Natural killer cell (primary cell): ENCODE data around the gene PFKFB3. TPM values are rescaled to one million over a fixed set of nuclear protein-coding genes. Genes with fewer than 3 reads are reported as not detected.

Experiments used
- ATAC-seq, 3 donors: fragments of 150-1000 bp in 2 of 3; fragments of 200-7000 bp in 1 of 3; cut with Tn5 transposase; 1 replicate in 1 of 3; 2 replicates in 2 of 3; pipeline ENCODE4 v1.10.0; 2021; ENCODE audit warnings: mild to moderate bottlenecking in 2 of 3, moderate library complexity in 2 of 3
- DNase-seq, 2 donors: peaks; one replicate each; pipeline versions ENCODE4 v3.0.0 to v3.0.0-alpha.2; 2013 to 2021; ENCODE audit warnings: mixed read lengths in 1 of 2
- H3K27ac ChIP-seq: one replicate; pipeline ENCODE4 v1.5.1; 2013; ENCODE audit warnings: mild to moderate bottlenecking, low read length
- H3K27me3 ChIP-seq: one replicate; pipeline ENCODE4 v1.6.1; 2013; ENCODE audit warnings: low read length; ENCODE audit not compliant: control insufficient read depth, insufficient read depth
- H3K36me3 ChIP-seq: one replicate; pipeline ENCODE4 v1.6.1; 2013; ENCODE audit warnings: low read length; ENCODE audit not compliant: control insufficient read depth, insufficient read depth
- H3K4me1 ChIP-seq: one replicate; pipeline ENCODE4 v1.6.1; 2013; ENCODE audit warnings: low read length; ENCODE audit not compliant: control insufficient read depth, insufficient read depth
- H3K4me3 ChIP-seq: one replicate; pipeline ENCODE4 v1.5.1; 2013; ENCODE audit warnings: low read length
- H3K9me3 ChIP-seq: one replicate; pipeline ENCODE4 v1.6.1; 2013; ENCODE audit warnings: low read length; ENCODE audit not compliant: control insufficient read depth, insufficient read depth
- H3K27ac Mint-ChIP-seq, 2 donors: one replicate each; pipeline ENCODE4 v1.8.0; 2022; ENCODE audit warnings: mild to moderate bottlenecking in 2 of 2, mixed read lengths in 2 of 2, moderate library complexity in 1 of 2
- H3K27me3 Mint-ChIP-seq, 2 donors: one replicate each; pipeline ENCODE4 v1.8.0; 2022; ENCODE audit warnings: low read depth in 2 of 2, mixed read lengths in 2 of 2
- H3K36me3 Mint-ChIP-seq: one replicate; pipeline ENCODE4 v1.8.0; 2022; ENCODE audit warnings: mixed read lengths
- H3K4me1 Mint-ChIP-seq, 2 donors: one replicate each; pipeline ENCODE4 v1.8.0; 2022; ENCODE audit warnings: mixed read lengths in 2 of 2
- H3K4me3 Mint-ChIP-seq: one replicate; pipeline ENCODE4 v1.8.0; 2022; ENCODE audit warnings: mild to moderate bottlenecking, moderate library complexity, mixed read lengths
- H3K9me3 Mint-ChIP-seq, 2 donors: one replicate each; pipeline ENCODE4 v1.8.0; 2022; ENCODE audit warnings: mixed read lengths in 2 of 2
- WGBS: methylation state at CpG from one replicate; pipeline ENCODE4 v1.1.7; 2013; ENCODE audit warnings: missing lambda C conversion rate; ENCODE audit not compliant: insufficient coverage; 5-methylcytosine and 5-hydroxymethylcytosine counted together
- intact Hi-C: fragments of 100-400 bp; cut with micrococcal nuclease; formaldehyde crosslinking; loops from one replicate; pipeline ENCODE4 v1.14.2; 2022
- total RNA-seq, 4 donors: library from RNA; stranded (reverse); fragments of 120-200 nt in 1 of 4; gene quantifications; one replicate each; pipeline versions ENCODE4 v1.2.3 to v1.2.4, GENCODE V29; 2013 to 2022
- TF ChIP-seq, protein P1 (sequence below): fragments of 200-600 bp; IDR thresholded peaks from one replicate; pipeline ENCODE4 v1.8.0; 2022; ENCODE audit warnings: antibody characterized with exemption

PFKFB3 gene
- total RNA-seq, 3 donors from 2014 or later (not counting 1 experiment from before 2014, with no cell fraction given): 33.4 to 59.7 (median 39.0) TPM

DNA sequence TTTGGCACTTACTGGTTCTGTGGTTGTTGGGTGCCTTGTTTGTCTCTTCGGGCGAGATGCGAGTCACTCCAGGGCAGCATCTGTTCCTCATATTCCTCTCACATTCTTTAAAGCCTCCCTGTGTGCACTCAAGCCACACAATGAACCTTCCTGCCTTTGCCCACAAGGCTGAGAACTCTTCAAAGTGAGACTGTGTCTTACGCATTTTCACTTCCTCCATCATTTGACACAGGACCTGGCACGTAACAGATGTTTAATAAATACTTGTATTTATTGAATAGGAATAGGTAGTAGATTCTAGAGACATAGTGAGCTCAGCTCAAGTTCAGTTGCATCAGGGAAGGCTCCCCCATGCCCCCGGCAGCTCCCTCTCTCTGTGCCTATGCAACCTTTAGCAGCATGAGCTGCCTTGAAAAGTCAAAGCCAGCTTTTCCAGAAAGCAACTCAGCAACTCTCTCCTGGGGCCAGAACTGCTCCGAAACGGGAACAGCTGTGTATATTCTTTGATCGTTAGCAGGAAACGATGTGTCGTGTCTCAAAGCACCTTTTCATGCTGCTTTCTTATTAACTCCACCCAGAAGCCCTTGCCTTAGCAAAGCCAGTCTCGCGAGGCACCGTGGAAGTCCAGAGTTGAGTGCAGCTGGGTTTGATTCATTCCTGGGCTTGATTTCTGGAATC, 97.5 kb downstream of the PFKFB3 start:
- Mint-ChIP-seq H3K9me3 (no peaks in the 10 kb centered on the region), H3K27me3 (no peaks in the 10 kb centered on the region), H3K4me1 (peaks cover 14 to 21% of the 10 kb centered on the region in 2 donors), H3K36me3 (no peaks in the 10 kb centered on the region), H3K4me3 (peak overlapping the region; percentile 1), H3K27ac (peak overlapping the region in 1 of 2 donors; percentile 74)
- Histone ChIP-seq H3K4me3 (no peak overlapping the region), H3K27ac (peak overlapping the region; percentile 38), H3K27me3 (no peaks in the 10 kb centered on the region), H3K36me3 (no peaks in the 10 kb centered on the region), H3K9me3 (no peaks in the 10 kb centered on the region), H3K4me1 (peaks cover 22% of the 10 kb centered on the region)
- peak in 1 of 2 donors; percentile 75 for DNase-seq
- 29% methylated on average over 13 of the region's 14 CpGs for WGBS
- ATAC-seq: peak; percentile 68 to 76 (median 74)
- TF ChIP-seq, protein P1, sequence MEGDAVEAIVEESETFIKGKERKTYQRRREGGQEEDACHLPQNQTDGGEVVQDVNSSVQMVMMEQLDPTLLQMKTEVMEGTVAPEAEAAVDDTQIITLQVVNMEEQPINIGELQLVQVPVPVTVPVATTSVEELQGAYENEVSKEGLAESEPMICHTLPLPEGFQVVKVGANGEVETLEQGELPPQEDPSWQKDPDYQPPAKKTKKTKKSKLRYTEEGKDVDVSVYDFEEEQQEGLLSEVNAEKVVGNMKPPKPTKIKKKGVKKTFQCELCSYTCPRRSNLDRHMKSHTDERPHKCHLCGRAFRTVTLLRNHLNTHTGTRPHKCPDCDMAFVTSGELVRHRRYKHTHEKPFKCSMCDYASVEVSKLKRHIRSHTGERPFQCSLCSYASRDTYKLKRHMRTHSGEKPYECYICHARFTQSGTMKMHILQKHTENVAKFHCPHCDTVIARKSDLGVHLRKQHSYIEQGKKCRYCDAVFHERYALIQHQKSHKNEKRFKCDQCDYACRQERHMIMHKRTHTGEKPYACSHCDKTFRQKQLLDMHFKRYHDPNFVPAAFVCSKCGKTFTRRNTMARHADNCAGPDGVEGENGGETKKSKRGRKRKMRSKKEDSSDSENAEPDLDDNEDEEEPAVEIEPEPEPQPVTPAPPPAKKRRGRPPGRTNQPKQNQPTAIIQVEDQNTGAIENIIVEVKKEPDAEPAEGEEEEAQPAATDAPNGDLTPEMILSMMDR: no peak
- intact Hi-C loops: no loop called here

DNA sequence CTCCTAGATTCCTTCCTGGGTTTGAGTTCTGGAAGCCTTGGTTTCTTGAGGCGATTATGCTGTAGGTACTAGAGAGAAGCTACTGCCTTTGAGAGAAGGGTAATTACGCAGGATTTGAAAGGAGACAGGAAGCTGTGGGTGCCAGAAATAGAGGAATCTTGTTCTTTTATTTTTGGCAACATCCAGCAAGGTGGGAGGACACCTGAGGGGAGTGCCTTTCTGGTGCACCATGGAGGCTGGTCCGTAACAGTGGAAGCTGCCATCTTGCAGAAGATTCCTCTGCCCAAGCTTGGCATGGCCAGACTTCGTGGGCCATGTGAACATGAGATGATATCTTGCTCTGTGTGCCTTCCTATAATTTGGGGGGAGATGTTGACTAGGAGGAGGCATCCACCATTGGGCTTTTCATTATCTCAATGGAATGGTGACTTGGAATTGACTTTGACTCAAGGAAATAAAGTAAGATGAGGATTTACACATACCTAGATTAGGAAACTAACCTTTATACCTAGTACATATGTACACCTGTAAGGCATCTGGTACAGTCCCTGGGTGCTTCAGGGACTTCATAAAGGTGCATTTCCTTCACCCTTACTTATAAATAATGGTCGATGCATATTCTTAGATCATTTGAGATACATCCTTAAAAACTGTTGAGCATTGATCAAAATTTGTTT, 98.2 kb downstream of the PFKFB3 start:
- TF ChIP-seq, protein P1: no peak
- Mint-ChIP-seq H3K4me1 (peaks cover 14 to 21% of the 10 kb centered on the region in 2 donors), H3K27ac (peak overlapping the region in 1 of 2 donors; percentile 74), H3K4me3 (no peak overlapping the region), H3K9me3 (no peaks in the 10 kb centered on the region), H3K27me3 (no peaks in the 10 kb centered on the region), H3K36me3 (no peaks in the 10 kb centered on the region)
- no peaks in the 10 kb centered on the region for H3K9me3 ChIP-seq
- no peak for ATAC-seq
- DNase-seq: no peak
- WGBS: 89% methylated on average over 4 of the region's 5 CpGs
- H3K4me1 ChIP-seq: peaks cover 20% of the 10 kb centered on the region
- H3K27me3 ChIP-seq: no peaks in the 10 kb centered on the region
- peak overlapping the region; percentile 38 for H3K27ac ChIP-seq
- H3K36me3 ChIP-seq: no peaks in the 10 kb centered on the region
- no peak overlapping the region for H3K4me3 ChIP-seq
- intact Hi-C loops: no loop called here

DNA sequence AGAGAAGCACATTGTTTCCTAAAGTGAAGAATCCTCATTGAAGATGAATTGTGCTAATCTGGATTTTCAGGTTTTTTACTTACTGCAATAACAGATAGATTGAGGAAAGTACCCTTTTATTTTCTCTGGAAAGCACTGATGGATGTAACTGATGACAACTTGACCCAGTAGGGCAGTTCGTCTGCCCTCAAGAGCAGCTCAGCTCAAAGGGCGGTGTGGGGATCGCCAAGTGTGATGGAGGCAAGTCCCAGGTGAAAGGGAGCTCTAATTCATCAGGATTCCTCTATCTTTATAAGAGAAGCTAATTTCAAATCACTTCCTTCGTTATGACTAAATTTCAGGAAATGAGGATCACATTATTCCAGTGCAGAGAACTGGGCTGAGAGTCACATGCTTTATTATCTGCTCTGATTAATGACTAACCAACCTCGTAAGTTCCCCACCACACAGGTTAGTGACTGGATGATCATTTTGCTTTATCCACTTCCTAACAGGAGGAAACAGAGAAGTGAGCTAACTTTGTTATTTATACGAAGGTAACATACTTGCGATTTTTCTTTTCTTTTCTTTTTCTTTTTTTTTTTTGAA, 98.8 kb downstream of the PFKFB3 start:
- H3K36me3 Mint-ChIP-seq: no peaks in the 10 kb centered on the region
- no peaks in the 10 kb centered on the region for H3K27me3 Mint-ChIP-seq
- no peak overlapping the region for H3K27ac Mint-ChIP-seq

More for the DNA sequence above, 98.8 kb downstream of the PFKFB3 start:
- peaks cover 14 to 21% of the 10 kb centered on the region in 2 donors for H3K4me1 Mint-ChIP-seq
- Histone ChIP-seq H3K27ac (no peak overlapping the region), H3K4me1 (peaks cover 20% of the 10 kb centered on the region), H3K27me3 (no peaks in the 10 kb centered on the region), H3K36me3 (no peaks in the 10 kb centered on the region), H3K4me3 (no peak overlapping the region), H3K9me3 (no peaks in the 10 kb centered on the region)
- no peak overlapping the region for H3K4me3 Mint-ChIP-seq
- TF ChIP-seq, protein P1: no peak
- intact Hi-C loops: no loop called here
- DNase-seq (no peak), ATAC-seq (no peak)
- WGBS: 99% methylated on average over 7 of the region's 7 CpGs
- H3K9me3 Mint-ChIP-seq: no peaks in the 10 kb centered on the region

Other genes starting within 250 kb of the PFKFB3 start
- 10 to 100 TPM; 10.7 to 11.8 (median 11.3) TPM for gene IL15RA, start 225.4 kb upstream of the PFKFB3 start, total RNA-seq
- 10 to 100 TPM in 1 of 3 donors, 1 to 10 TPM in 2; 3.4 to 11.2 (median 3.7) TPM for gene IL2RA, start 140.6 kb upstream of the PFKFB3 start, total RNA-seq
- 100 to 1,000 TPM; 120 to 147 (median 147) TPM for gene RBM17, start 113.9 kb upstream of the PFKFB3 start, total RNA-seq